Anterior cingulate cortex (tissue), 58 donors: ENCODE data around the gene UBE2Q1.
"Not testable (repeated sequence)": the region's sequence is repeated elsewhere in the genome, so short reads cannot be mapped to it uniquely, and the experiment has no call there.

Experiments
- DNase-seq, 58 donors: peaks; one replicate each; lab custom pipeline; 2025; lab: John Stamatoyannopoulos, UW

Gene UBE2Q1

GRCh38 chr1:154553056-154554030, 5.1 kb downstream of the UBE2Q1 start:
- DNase-seq, result no peak

- no peak for DNase-seq
These were observed 6.4 kb downstream of the UBE2Q1 start for GRCh38 chr1:154552036-154552435.

GRCh38 chr1:154551474-154551873, 7.0 kb downstream of the UBE2Q1 start:
- DNase-seq, result no peak

DNA sequence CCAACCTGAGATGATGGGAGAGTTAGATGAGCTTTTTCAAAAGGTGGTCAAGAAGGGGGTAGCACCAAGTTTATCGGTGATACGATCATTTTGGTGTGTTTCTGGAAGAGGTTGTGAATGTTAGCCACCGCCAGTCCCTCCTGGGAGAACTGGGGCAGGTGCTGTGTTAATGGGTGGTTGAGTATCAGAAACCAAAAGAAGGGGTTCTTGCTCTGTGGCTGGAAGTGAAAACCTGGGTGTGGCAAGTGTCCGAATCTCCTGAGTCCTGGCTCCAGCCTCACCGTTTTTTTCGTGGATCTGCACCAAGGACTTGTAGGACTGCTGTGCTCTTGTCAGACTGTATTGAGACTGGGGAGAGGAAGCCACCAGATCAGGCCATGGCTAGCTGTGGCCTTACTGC, 7.8 kb downstream of the UBE2Q1 start:
- DNase-seq, result no peak

DNA sequence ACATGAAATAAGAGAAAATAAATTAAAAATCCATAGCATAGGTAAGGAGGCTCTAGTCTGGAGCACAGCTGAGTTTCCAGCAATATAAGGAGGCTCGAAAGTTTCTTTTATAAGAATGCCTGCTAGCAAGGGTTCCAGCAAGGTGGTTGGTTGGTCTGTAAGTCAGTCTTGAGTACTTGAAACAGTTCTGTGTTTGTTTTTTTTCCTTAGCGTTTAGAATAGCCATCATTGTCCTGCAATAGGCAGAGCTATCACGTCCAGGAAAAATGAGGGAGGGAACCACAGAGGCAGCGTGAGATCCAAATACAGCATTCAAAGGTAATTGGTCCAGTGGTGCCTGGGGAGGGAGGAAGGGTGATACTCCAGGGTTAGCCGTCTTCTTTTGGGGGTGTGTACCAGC, 8.4 kb downstream of the UBE2Q1 start:
- DNase-seq, result no peak

GRCh38 chr1:154549202-154549770, 9.2 kb downstream of the UBE2Q1 start:
- DNase-seq, result no peak

DNA sequence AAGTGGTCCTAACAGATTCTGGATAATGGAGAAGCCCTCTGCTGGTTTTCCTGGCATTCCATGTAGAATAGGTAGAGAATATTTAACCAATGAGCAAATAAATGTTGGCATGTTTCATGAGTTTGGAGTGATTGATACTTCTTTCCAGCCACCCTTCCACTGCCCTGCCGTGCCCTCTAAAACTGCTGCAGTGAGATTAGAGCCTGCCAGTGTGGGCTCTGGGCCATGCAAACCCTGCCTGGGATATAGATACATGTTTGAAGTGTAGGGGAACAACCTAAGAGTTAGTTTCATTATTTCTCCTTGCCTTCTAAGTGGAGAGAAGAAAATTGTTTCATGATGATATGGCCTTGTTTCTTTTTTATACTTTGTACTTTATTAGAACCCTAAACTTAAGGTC, 10.4 kb downstream of the UBE2Q1 start:
- DNase-seq, result no peak

DNA sequence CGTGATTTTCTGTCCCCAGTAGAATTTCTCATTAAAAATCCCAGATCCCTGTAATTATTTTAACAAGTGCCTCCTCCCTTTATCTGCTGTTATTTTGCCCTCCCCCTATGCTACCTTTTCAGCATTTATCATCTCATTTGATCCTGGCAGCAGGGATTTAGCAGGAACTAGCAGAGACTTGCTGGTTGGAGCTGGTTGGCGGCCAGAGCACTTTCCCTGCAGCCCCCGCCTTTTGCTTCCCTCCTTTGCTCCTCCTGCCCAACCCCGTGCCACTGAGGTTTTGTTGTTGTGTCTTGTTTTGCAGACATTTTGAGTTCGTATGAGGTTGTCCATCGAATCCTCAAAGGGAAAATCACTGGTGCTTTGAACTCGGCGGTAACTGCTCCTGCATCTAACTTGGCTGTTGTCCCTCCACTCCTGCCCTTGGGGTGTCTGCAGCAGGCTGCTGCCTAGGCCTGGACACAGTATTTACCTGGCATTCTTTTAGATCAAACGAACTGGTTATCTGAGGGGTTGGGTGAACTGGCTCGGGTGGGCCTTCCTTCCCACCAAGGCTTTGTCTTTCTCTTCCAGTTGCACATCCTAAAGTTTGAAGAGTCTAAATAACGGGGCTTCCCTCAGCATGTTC, 11.2 kb downstream of the UBE2Q1 start:
- no peak for DNase-seq

DNA sequence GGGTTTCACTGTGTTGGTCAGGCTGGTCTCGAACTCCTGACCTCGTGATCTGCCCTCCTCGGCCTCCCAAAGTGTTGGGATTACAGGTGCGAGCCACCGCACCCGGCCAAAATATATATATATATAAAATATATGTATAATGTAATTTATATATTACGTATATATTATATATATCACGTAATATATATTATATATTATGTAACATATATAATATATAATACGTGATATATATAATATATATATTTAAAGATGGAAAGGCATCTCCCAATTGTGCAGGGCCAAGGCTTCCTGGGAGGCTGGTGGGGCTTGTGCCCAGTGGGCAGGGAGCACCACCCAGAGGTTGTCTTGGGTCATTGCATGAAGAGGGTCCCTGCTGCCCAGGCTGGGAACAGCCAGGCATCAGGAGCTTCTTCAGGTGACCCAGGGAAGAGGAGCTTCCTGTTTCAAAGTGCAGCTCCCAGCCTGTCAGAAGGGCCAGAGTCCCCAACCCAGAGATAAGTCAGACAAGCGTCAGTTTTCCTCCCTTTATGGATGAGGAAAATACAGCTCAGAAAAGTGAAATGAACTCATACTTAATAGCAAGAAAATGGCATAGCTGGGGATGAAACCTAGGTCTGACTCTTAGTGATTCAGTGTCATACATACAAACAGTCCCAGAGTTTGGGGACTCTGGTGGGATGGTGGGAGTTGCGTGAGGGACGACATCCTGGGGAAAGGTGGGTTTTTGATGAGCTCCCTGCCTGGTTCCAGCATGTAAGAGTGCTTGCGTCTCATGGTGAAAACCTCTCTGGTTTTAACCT, 12.0 kb downstream of the UBE2Q1 start:
- DNase-seq, result peak in 39 of 58 donors; percentile 3 to 67 (median 20)

GRCh38 chr1:154541231-154541630, 17.2 kb downstream of the UBE2Q1 start:
- no peak for DNase-seq

- no peak for DNase-seq
These were observed 18.7 kb downstream of the UBE2Q1 start for GRCh38 chr1:154539486-154540483.

- no peak for DNase-seq
These were observed 21.9 kb downstream of the UBE2Q1 start for GRCh38 chr1:154536570-154536969.

- DNase-seq, result no peak
These were observed 24.3 kb downstream of the UBE2Q1 start for GRCh38 chr1:154533952-154534844.

DNA sequence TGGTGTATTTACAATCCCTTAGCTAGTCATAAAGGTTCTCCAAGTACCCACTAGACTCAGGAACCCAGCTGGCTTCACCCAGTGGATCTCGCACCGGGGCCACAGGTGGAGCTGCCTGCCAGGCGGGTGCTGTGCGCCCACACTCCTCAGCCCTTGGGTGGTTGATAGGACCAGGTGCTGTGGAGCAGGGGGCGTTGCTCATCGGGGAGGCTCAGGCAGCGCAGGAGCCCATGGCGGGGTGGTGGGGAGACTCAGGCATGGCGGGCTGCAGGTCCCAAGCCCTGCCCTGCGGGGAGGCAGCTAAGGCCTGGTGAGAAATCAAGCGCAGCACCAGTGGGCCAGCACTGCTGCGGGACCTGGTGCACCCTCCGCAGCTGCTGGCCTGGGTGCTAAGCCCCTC, 26.5 kb downstream of the UBE2Q1 start:
- not testable (repeated sequence) for DNase-seq

DNA sequence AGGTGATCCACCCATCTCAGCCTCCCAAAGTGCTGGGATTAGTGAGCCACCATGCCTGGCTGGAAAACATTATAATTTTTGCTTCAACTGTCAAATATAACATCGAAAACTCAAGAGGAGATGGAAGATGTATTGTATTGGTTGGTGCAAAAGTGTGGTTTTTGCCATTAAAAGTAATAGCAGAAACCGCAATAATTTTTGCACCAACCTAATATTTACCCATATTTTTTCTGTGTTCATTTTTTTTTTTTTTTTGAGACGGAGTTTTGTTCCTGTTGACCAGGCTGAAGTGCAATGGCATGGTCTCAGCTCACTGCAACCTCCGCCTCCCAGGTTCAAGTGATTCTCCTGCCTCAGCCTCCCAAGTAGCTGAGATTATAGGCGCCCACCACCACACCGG, 29.2 kb downstream of the UBE2Q1 start:
- DNase-seq, result no peak

- no peak for DNase-seq
These were observed 31.3 kb downstream of the UBE2Q1 start for GRCh38 chr1:154527192-154527591.

DNA sequence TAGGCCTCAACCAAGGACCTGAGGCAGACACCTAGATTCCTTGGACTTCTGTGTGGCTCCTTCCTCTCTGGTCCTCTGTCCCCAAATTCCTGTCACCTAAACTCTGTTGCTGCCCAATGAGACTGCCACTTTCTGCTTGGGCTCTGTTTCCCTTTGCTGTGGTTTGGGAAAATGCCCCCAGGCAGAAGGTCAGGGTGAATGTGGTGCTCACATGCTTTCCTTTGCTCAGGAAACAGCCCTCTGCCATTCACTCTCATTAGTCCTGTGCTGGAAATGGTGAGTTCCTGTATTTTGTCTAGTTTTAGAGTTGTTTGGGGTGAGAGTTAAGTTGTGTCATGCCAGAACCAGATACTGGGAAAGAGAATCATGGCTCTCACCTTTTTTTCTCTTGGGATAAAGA, 33.6 kb downstream of the UBE2Q1 start:
- no peak for DNase-seq

DNA sequence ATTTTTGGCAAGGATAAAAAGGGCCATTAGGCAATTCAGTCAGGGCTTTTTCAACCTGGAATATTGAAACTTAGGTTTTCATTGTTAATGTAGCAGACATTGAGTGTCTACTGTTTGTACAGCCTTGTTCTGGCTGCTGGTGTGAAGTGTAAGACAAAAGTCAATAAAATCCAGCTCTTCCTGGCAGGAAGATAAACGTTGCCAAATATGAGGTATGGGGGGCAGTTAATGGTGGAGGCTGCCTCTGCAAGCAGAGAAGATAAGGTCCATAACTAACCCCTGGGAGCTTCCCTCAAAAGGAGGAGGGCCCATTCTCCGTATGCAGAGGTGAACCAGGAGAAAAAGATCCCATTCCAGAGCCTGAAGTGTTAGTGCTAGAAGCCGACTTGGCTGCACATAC, 36.8 kb downstream of the UBE2Q1 start:
- DNase-seq, result no peak
